PC-9 (cell line): ENCODE measurements around the gene ZNF365. TPM values are rescaled to one million over a fixed set of nuclear protein-coding genes. Genes with fewer than 3 reads are reported as not detected.

ENCODE experiments used
- Bru-seq: library from RNA; stranded (reverse); fragments of 400-500 nt; gene quantifications from one replicate; lab custom pipeline; 2021; lab: Mats Ljungman, UMichigan
- BruChase-seq, 2 experiments: library from RNA; stranded (reverse); fragments of 400-500 nt; gene quantifications; one replicate each; lab custom pipeline; 2021; lab: Mats Ljungman, UMichigan
- BruUV-seq: library from RNA; stranded (reverse); fragments of 400-500 nt; replicated peaks from 2 replicates; lab custom pipeline; 2021; lab: Mats Ljungman, UMichigan
- CTCF ChIA-PET: fragments of 300-600 bp; sonication (Branson Sonifier 250); formaldehyde crosslinking; loops from one replicate; lab custom pipeline; 2022; ENCODE audit warnings: antibody characterized with exemption; lab: Charles Lee
- POLR2A ChIA-PET: fragments of 300-600 bp; sonication (Branson Sonifier 250); formaldehyde crosslinking; loops from one replicate; lab custom pipeline; 2022; ENCODE audit warnings: antibody characterized with exemption; ENCODE audit not compliant: unreplicated experiment; lab: Charles Lee
- DNase-seq, 2 experiments: peaks; one replicate each; pipeline versions ENCODE4 v3.0.0 to v3.0.0-alpha.2; 2015 to 2022; ENCODE audit warnings: mixed read lengths in 1 of 2
- H2AFZ ChIP-seq: fragments of 200-600 bp; sonication (generic); 2 replicates; pipeline ENCODE4 v1.8.1; 2017; ENCODE audit warnings: antibody characterized with exemption
- H3F3A ChIP-seq: fragments of 200-600 bp; sonication (generic); 2 replicates; pipeline ENCODE4 v1.8.1; 2017; ENCODE audit warnings: antibody characterized with exemption, mild to moderate bottlenecking, low read depth; ENCODE audit not compliant: insufficient read depth
- H3K27ac ChIP-seq: fragments of 200-600 bp; sonication (generic); 2 replicates; pipeline ENCODE4 v1.6.1; 2016; ENCODE audit warnings: mixed run types
- H3K27me3 ChIP-seq: fragments of 200-600 bp; sonication (generic); 2 replicates; pipeline ENCODE4 v1.6.1; 2016; ENCODE audit warnings: low read depth, mixed run types; ENCODE audit not compliant: insufficient read depth
- H3K36me3 ChIP-seq: fragments of 200-600 bp; sonication (generic); 2 replicates; pipeline ENCODE4 v1.6.1; 2016; ENCODE audit warnings: low read depth, mixed run types
- H3K4me1 ChIP-seq: fragments of 200-600 bp; sonication (generic); replicated peaks from 2 replicates; pipeline ENCODE4 v1.6.1; 2016; ENCODE audit warnings: mixed run types; ENCODE audit not compliant: insufficient read depth
- H3K4me2 ChIP-seq: fragments of 200-600 bp; sonication (generic); 2 replicates; pipeline ENCODE4 v1.6.1; 2017; ENCODE audit warnings: mixed run types
- H3K4me3 ChIP-seq: fragments of 200-600 bp; sonication (generic); 2 replicates; pipeline ENCODE4 v1.6.1; 2016; ENCODE audit warnings: mixed run types
- H3K79me2 ChIP-seq: fragments of 200-600 bp; sonication (generic); 2 replicates; pipeline ENCODE4 v1.6.1; 2017; ENCODE audit warnings: low read depth, mixed run types
- H3K9me2 ChIP-seq: fragments of 200-600 bp; sonication (generic); 2 replicates; pipeline ENCODE4 v1.8.1; 2017; ENCODE audit warnings: mild to moderate bottlenecking; ENCODE audit not compliant: insufficient read depth
- H3K9me3 ChIP-seq: fragments of 200-600 bp; sonication (generic); 2 replicates; pipeline ENCODE4 v1.8.1; 2016; ENCODE audit warnings: low read depth; ENCODE audit not compliant: insufficient read depth
- H4K20me1 ChIP-seq: fragments of 200-600 bp; sonication (generic); 2 replicates; pipeline ENCODE4 v1.8.1; 2017; ENCODE audit not compliant: insufficient read depth
- CTCF ChIP-seq: fragments of 200-600 bp; sonication (generic); conservative IDR thresholded peaks from 2 replicates; pipeline ENCODE4 v1.6.1; 2017; ENCODE audit warnings: mixed run types, antibody characterized with exemption, mild to moderate bottlenecking, moderate library complexity
- EZH2 ChIP-seq: fragments of 200-600 bp; sonication (generic); IDR thresholded peaks from 2 replicates; pipeline ENCODE4 v1.8.0; 2017; ENCODE audit warnings: antibody characterized with exemption, low read depth
- intact Hi-C: fragments of 100-400 bp; cut with micrococcal nuclease; formaldehyde crosslinking; loops from one replicate; pipeline ENCODE4 v1.10.0; 2022; ENCODE audit not compliant: unreplicated experiment
- long read RNA-seq: library from polyadenylated mRNA; stranded (forward); transcript quantifications from one replicate; pipeline ENCODE4 v2.0.0, GENCODE V29; 2022
- total RNA-seq: library from RNA; stranded (reverse); gene quantifications from 2 replicates; pipeline ENCODE4 v1.2.3, GENCODE V29; 2021

ZNF365 gene
- total RNA-seq (1.3 and 1.8 TPM in 2 replicates), Bru-seq, nascent RNA (percentile 44 among the genes with signal in this experiment), BruChase-seq, experiment 1, labeled RNA remaining after a 2-hour chase (percentile 75 among the genes with signal in this experiment), BruChase-seq, experiment 2, labeled RNA remaining after a 6-hour chase (percentile 65 among the genes with signal in this experiment)
- long read RNA-seq, full-length matches to known transcripts: 1 of 1 reads
- long read RNA-seq, partial matches to known transcripts: 0 of 1 reads
- long read RNA-seq, other reads (novel, unspliced or antisense): 0 of 1 reads

- ChIA-PET POLR2A (no interaction called here), CTCF (interaction anchor here (0.6 kb wide), 2 partner anchors 445 to 668 kb away, joined by 3 to 4 read pairs; no protein-coding TSS in a partner anchor)
- Histone ChIP-seq H3K27ac (no peak within 1 kb of the TSS), H3K36me3 (no peaks in the 10 kb centered on the region), H3K4me2 (peak within 1 kb of the TSS; percentile 92), H3K27me3 (0 out of 2 replicates have a peak, but pooled peaks cover 4% of the 10 kb centered on the region), H4K20me1 (no peaks in the 10 kb centered on the region), H2AFZ (peak within 1 kb of the TSS; percentile 76), H3K9me3 (no peaks in the 10 kb centered on the region), H3K4me3 (peak within 1 kb of the TSS; percentile 61), H3K4me1 (peaks cover 5% of the 10 kb centered on the region), H3F3A (peaks cover 6% of the 10 kb centered on the region; the same call in 1 of the 2 replicates), H3K79me2 (no peaks in the 10 kb centered on the region), H3K9me2 (no peaks in the 10 kb centered on the region)
- TF ChIP-seq EZH2 (no peak), CTCF (no peak)
- DNase-seq: peak in 1 of 2 experiments; percentile 27
- no TSS peak for BruUV-seq
- intact Hi-C loops: no loop called here
Observed at GRCh38 chr10:62373995-62374861, at the start of gene ZNF365. Gene ZNF365, plus strand, starts transcription at chr10:62374369. Its CDS starts 1,825 bp downstream, at chr10:62376194.

- TF ChIP-seq CTCF (no peak), EZH2 (no peak)
Observed at GRCh38 chr10:62326176-62326575, 48.0 kb upstream of the ZNF365 start.

GRCh38 chr10:62327885-62328284 is 46.3 kb upstream of the ZNF365 start:
- no peaks in the 10 kb centered on the region for H3K36me3 ChIP-seq
- H2AFZ ChIP-seq: no peak overlapping the region
- BruUV-seq: no TSS peak
- TF ChIP-seq EZH2: no peak
- TF ChIP-seq CTCF: no peak
- no peak overlapping the region for H3K4me2 ChIP-seq
- H3K27me3 ChIP-seq: no peaks in the 10 kb centered on the region
- H4K20me1 ChIP-seq: no peaks in the 10 kb centered on the region
- CTCF ChIA-PET: no interaction called here
- no peak overlapping the region for H3K27ac ChIP-seq
- H3F3A ChIP-seq: peaks cover 16% of the 10 kb centered on the region; the same call in 1 of the 2 replicates
- no peaks in the 10 kb centered on the region for H3K9me2 ChIP-seq
- intact Hi-C loops: loop anchor here (10.0 kb wide), 1 partner anchor 233 kb away; no protein-coding TSS in a partner anchor
- H3K9me3 ChIP-seq: peaks cover 23% of the 10 kb centered on the region
- POLR2A ChIA-PET: interaction anchor here (0.6 kb wide), 1 partner anchor 59 kb away, joined by 3 read pairs; the partner anchor contains the start of gene RTKN2
- DNase-seq: no peak
- no peak overlapping the region for H3K4me3 ChIP-seq
- peaks cover 8% of the 10 kb centered on the region for H3K4me1 ChIP-seq
- H3K79me2 ChIP-seq: no peaks in the 10 kb centered on the region

More at GRCh38 chr10:62326176-62326575, 48.0 kb upstream of the ZNF365 start:
- no peak for DNase-seq
- BruUV-seq: no TSS peak
- H2AFZ ChIP-seq: no peak overlapping the region
- no peaks in the 10 kb centered on the region for H3K36me3 ChIP-seq
- peaks cover 11% of the 10 kb centered on the region for H3K4me1 ChIP-seq
- H3K79me2 ChIP-seq: no peaks in the 10 kb centered on the region
- no peaks in the 10 kb centered on the region for H4K20me1 ChIP-seq
- ChIA-PET CTCF (interaction anchor here (0.7 kb wide), 1 partner anchor 1096 kb away, joined by 5 read pairs; no protein-coding TSS in a partner anchor), POLR2A (no interaction called here)
- H3K27me3 ChIP-seq: no peaks in the 10 kb centered on the region
- no peak overlapping the region for H3K4me2 ChIP-seq
- no peak overlapping the region for H3K27ac ChIP-seq
- no peak overlapping the region for H3K4me3 ChIP-seq
- H3F3A ChIP-seq: peaks cover 19% of the 10 kb centered on the region; the same call in 1 of the 2 replicates
- H3K9me2 ChIP-seq: no peaks in the 10 kb centered on the region
- H3K9me3 ChIP-seq: peaks cover 25% of the 10 kb centered on the region
- intact Hi-C loops: loop anchor here (10.0 kb wide), 1 partner anchor 231 kb away; no protein-coding TSS in a partner anchor
